Smooth muscle cell (in vitro differentiated cells): ENCODE results near the gene TTPAL. TPM values are rescaled to one million over a fixed set of nuclear protein-coding genes. Genes with fewer than 3 reads are reported as not detected.

Source experiments
- DNase-seq: peaks from one replicate; lab custom pipeline; 2025; ENCODE audit not compliant: unreplicated experiment; lab: John Stamatoyannopoulos, UW
- H2AFZ ChIP-seq: fragments of 200-600 bp; sonication (generic); 2 replicates; pipeline ENCODE4 v1.6.0; 2016; ENCODE audit warnings: antibody characterized with exemption, low read depth, mild to moderate bottlenecking
- H3F3A ChIP-seq: fragments of 200-600 bp; sonication (generic); 2 replicates; pipeline ENCODE4 v1.6.0; 2017; ENCODE audit warnings: antibody characterized with exemption, low read depth
- H3K27ac ChIP-seq: fragments of 200-600 bp; sonication (generic); 2 replicates; pipeline ENCODE4 v1.5.1; 2016; ENCODE audit warnings: low read depth, mild to moderate bottlenecking
- H3K27me3 ChIP-seq: fragments of 200-600 bp; sonication (generic); 2 replicates; pipeline ENCODE4 v1.6.1; 2016; ENCODE audit warnings: low read depth, mild to moderate bottlenecking
- H3K36me3 ChIP-seq: fragments of 200-600 bp; sonication (generic); 2 replicates; pipeline ENCODE4 v1.5.1; 2016; ENCODE audit warnings: low read depth
- H3K4me1 ChIP-seq: fragments of 200-600 bp; sonication (generic); 2 replicates; pipeline ENCODE4 v1.5.1; 2016; ENCODE audit warnings: low read depth
- H3K4me2 ChIP-seq: fragments of 200-600 bp; sonication (generic); 2 replicates; pipeline ENCODE4 v1.6.0; 2016; ENCODE audit warnings: mild to moderate bottlenecking
- H3K4me3 ChIP-seq: fragments of 200-600 bp; sonication (generic); 2 replicates; pipeline ENCODE4 v1.5.1; 2016; ENCODE audit warnings: mild to moderate bottlenecking
- H3K79me2 ChIP-seq: fragments of 200-600 bp; sonication (generic); 2 replicates; pipeline ENCODE4 v1.6.0; 2016; ENCODE audit warnings: low read depth, mild to moderate bottlenecking
- H3K9ac ChIP-seq: fragments of 200-600 bp; sonication (generic); 2 replicates; pipeline ENCODE4 v1.6.0; 2016; ENCODE audit warnings: low read depth
- H3K9me3 ChIP-seq: fragments of 200-600 bp; sonication (generic); replicated peaks from 2 replicates; pipeline ENCODE4 v1.5.1; 2016; ENCODE audit warnings: low read depth
- H4K20me1 ChIP-seq: fragments of 200-600 bp; sonication (generic); 2 replicates; pipeline ENCODE4 v1.6.0; 2016; ENCODE audit warnings: low read depth
- CTCF ChIP-seq: fragments of 200-600 bp; sonication (generic); IDR thresholded peaks from 2 replicates; pipeline ENCODE4 v1.5.1; 2017; ENCODE audit warnings: borderline replicate concordance, mild to moderate bottlenecking, antibody characterized with exemption; ENCODE audit not compliant: insufficient read depth, poor library complexity, severe bottlenecking
- WGBS: methylation state at CpG from one replicate; pipeline ENCODE4 v1.1.7; 2016; ENCODE audit warnings: low lambda C conversion rate; 5-methylcytosine and 5-hydroxymethylcytosine counted together
- polyA plus RNA-seq: library from polyadenylated mRNA; unstranded; fragments of >200 nt; fragmentation: Nextera tagmentation; extraction: Ambion mirVana; gene quantifications from 2 replicates; pipeline ENCODE4 v1.2.1, GENCODE V29; 2016
- total RNA-seq: library from RNA; depleted of rRNA; stranded (reverse); fragments of >200 nt; gene quantifications from 2 replicates; pipeline ENCODE4 v1.2.3, GENCODE V29; 2014

TTPAL gene
- total and polyA plus RNA-seq, 2 experiments from 2014 or later = 5.6 to 5.8 TPM

- no peak overlapping the region for H3K9ac ChIP-seq
- H3K27ac ChIP-seq = peak overlapping the region; percentile 97
- peak overlapping the region; percentile 75 for H2AFZ ChIP-seq
- H3K4me3 ChIP-seq = no peak overlapping the region
- no peak overlapping the region for H3K4me2 ChIP-seq
- 53% methylated on average over 1 of the region's 1 CpG for WGBS
- peaks cover 13% of the 10 kb centered on the region for H3K4me1 ChIP-seq
- peaks cover 12% of the 10 kb centered on the region for H3F3A ChIP-seq
- H3K36me3 ChIP-seq = no peaks in the 10 kb centered on the region
- no peaks in the 10 kb centered on the region for H3K9me3 ChIP-seq
- no peak for DNase-seq
- no peak for TF ChIP-seq CTCF
- H4K20me1 ChIP-seq = peaks cover 34% of the 10 kb centered on the region
- no peaks in the 10 kb centered on the region for H3K27me3 ChIP-seq
- H3K79me2 ChIP-seq = peaks cover 40% of the 10 kb centered on the region
These were observed 47.2 kb downstream of the TTPAL start for GRCh38 chr20:44522841-44523240.

- peaks cover 25% of the 10 kb centered on the region for H4K20me1 ChIP-seq
- TF ChIP-seq CTCF = no peak
- no peak overlapping the region for H3K27ac ChIP-seq
- no peak overlapping the region for H3K4me3 ChIP-seq
- peak overlapping the region; percentile 75 for H2AFZ ChIP-seq
- no peaks in the 10 kb centered on the region for H3K36me3 ChIP-seq
- no peaks in the 10 kb centered on the region for H3K9me3 ChIP-seq
- 14% methylated on average over 4 of the region's 4 CpGs for WGBS
- peaks cover 31% of the 10 kb centered on the region for H3K79me2 ChIP-seq
- H3K27me3 ChIP-seq = no peaks in the 10 kb centered on the region
- DNase-seq = no peak
- H3K4me2 ChIP-seq = no peak overlapping the region
- H3K4me1 ChIP-seq = peaks cover 13% of the 10 kb centered on the region
- peaks cover 11% of the 10 kb centered on the region for H3F3A ChIP-seq
- H3K9ac ChIP-seq = no peak overlapping the region
These were observed 48.1 kb downstream of the TTPAL start for GRCh38 chr20:44523746-44524145.

- Histone ChIP-seq H3K4me1 (peaks cover 1% of the 10 kb centered on the region), H3K4me3 (no peak overlapping the region), H3K36me3 (no peaks in the 10 kb centered on the region), H3K9ac (no peak overlapping the region), H3F3A (peaks cover 5% of the 10 kb centered on the region), H2AFZ (no peak overlapping the region), H4K20me1 (peaks cover 3% of the 10 kb centered on the region), H3K9me3 (no peaks in the 10 kb centered on the region), H3K79me2 (peaks cover 7% of the 10 kb centered on the region), H3K4me2 (no peak overlapping the region), H3K27me3 (no peaks in the 10 kb centered on the region), H3K27ac (peak overlapping the region; percentile 74)
- no peak for TF ChIP-seq CTCF
- 47% methylated on average over 6 of the region's 6 CpGs for WGBS
- no peak for DNase-seq
These were observed 50.5 kb downstream of the TTPAL start for GRCh38 chr20:44526129-44526528.

- no peak for DNase-seq
- no peaks in the 10 kb centered on the region for H3K4me1 ChIP-seq
- H2AFZ ChIP-seq = no peak overlapping the region
- no peaks in the 10 kb centered on the region for H4K20me1 ChIP-seq
- no peak overlapping the region for H3K27ac ChIP-seq
- H3K9ac ChIP-seq = no peak overlapping the region
- no peaks in the 10 kb centered on the region for H3K27me3 ChIP-seq
- peaks cover 5% of the 10 kb centered on the region for H3F3A ChIP-seq
- 64% methylated on average over 4 of the region's 4 CpGs for WGBS
- H3K4me2 ChIP-seq = no peak overlapping the region
- H3K79me2 ChIP-seq = peaks cover 7% of the 10 kb centered on the region
- no peak for TF ChIP-seq CTCF
- no peaks in the 10 kb centered on the region for H3K9me3 ChIP-seq
- no peaks in the 10 kb centered on the region for H3K36me3 ChIP-seq
- H3K4me3 ChIP-seq = no peak overlapping the region
These were observed 52.1 kb downstream of the TTPAL start for GRCh38 chr20:44527716-44528199.
